Sigmoid colon (tissue), 4 donors: ENCODE results near the gene PODNL1.

Source experiments
- CTCF ChIP-seq, 4 experiments: fragments of 450-650 bp in 3 of 4; fragments of 200-600 bp in 1 of 4; IDR thresholded peaks; one replicate each; pipeline ENCODE4 v1.5.1; 2016 to 2019; ENCODE audit warnings: antibody characterized with exemption in 4 of 4, mild to moderate bottlenecking in 3 of 4, moderate library complexity in 2 of 4
- EP300 ChIP-seq, 4 donors: sonication (generic); formaldehyde crosslinking; IDR thresholded peaks; one replicate each; pipeline ENCODE4 v1.6.1; 2017; ENCODE audit warnings: antibody characterized with exemption in 4 of 4

- no peak for TF ChIP-seq CTCF (IDR thresholded peaks at IDR 0.05)
- no peak for TF ChIP-seq EP300 (IDR thresholded peaks at IDR 0.05)
These were observed 25.4 kb upstream of the PODNL1 start for GRCh38 chr19:13963603-13964105.
